Activated CD4-positive, CD25-positive, alpha-beta regulatory T cell treated with anti-CD3 and anti-CD28 coated beads, Interleukin-2, amount 50 U/mL, for 24 hours (primary cell): ENCODE measurements around the gene ZPBP2.
"Not testable (repeated sequence)": the region's sequence is repeated elsewhere in the genome, so short reads cannot be mapped to it uniquely, and the experiment has no call there.

Experiments
- ATAC-seq, 2 donors: fragments of 150-1000 bp; cut with Tn5 transposase; one replicate each; pipeline ENCODE4 v1.10.0; 2021; ENCODE audit warnings: mild to moderate bottlenecking in 1 of 2, moderate library complexity in 1 of 2

Gene ZPBP2

GRCh38 chr17:39867880-39868553, at the start of gene ZPBP2:
ZPBP2 (plus strand) TSS chr17:39868202; CDS start chr17:39868355, 153 bp downstream.
- ATAC-seq, result no peak

GRCh38 chr17:39818358-39819000, 49.5 kb upstream of the ZPBP2 start:
- no peak for ATAC-seq

GRCh38 chr17:39820541-39820940, 47.5 kb upstream of the ZPBP2 start:
- no peak for ATAC-seq

GRCh38 chr17:39820987-39821386, 47.0 kb upstream of the ZPBP2 start:
- no peak for ATAC-seq

GRCh38 chr17:39822051-39822451, 46.0 kb upstream of the ZPBP2 start:
- peak; percentile 30 to 53 for ATAC-seq

- ATAC-seq, result no peak
Measured at GRCh38 chr17:39823407-39824054, 44.5 kb upstream of the ZPBP2 start.

- ATAC-seq, result peak in 1 of 2 donors; percentile 30
Measured at GRCh38 chr17:39826334-39826733, 41.7 kb upstream of the ZPBP2 start.

- peak; percentile 61 to 76 for ATAC-seq
Measured at GRCh38 chr17:39828443-39828842, 39.6 kb upstream of the ZPBP2 start.

GRCh38 chr17:39831588-39831987, 36.4 kb upstream of the ZPBP2 start:
- no peak for ATAC-seq

- ATAC-seq, result peak in 1 of 2 donors; percentile 63
Measured at GRCh38 chr17:39834017-39834416, 34.0 kb upstream of the ZPBP2 start.

GRCh38 chr17:39835038-39835786, 32.8 kb upstream of the ZPBP2 start:
- no peak for ATAC-seq

- no peak for ATAC-seq
Measured at GRCh38 chr17:39836117-39836516, 31.9 kb upstream of the ZPBP2 start.

- ATAC-seq, result no peak
Measured at GRCh38 chr17:39838057-39838456, 29.9 kb upstream of the ZPBP2 start.

GRCh38 chr17:39838784-39839183, 29.2 kb upstream of the ZPBP2 start:
- no peak for ATAC-seq

- ATAC-seq, result no peak
Measured at GRCh38 chr17:39841134-39841683, 26.8 kb upstream of the ZPBP2 start.

GRCh38 chr17:39845052-39845846, 22.8 kb upstream of the ZPBP2 start:
- no peak for ATAC-seq

- ATAC-seq, result no peak
Measured at GRCh38 chr17:39846205-39846604, 21.8 kb upstream of the ZPBP2 start.

- no peak for ATAC-seq
Measured at GRCh38 chr17:39848600-39848999, 19.4 kb upstream of the ZPBP2 start.

GRCh38 chr17:39850186-39850585, 17.8 kb upstream of the ZPBP2 start:
- ATAC-seq, result not testable (repeated sequence)

- no peak for ATAC-seq
Measured at GRCh38 chr17:39852239-39852638, 15.8 kb upstream of the ZPBP2 start.

- ATAC-seq, result no peak
Measured at GRCh38 chr17:39854909-39855308, 13.1 kb upstream of the ZPBP2 start.
